Inferior parietal cortex (tissue), 1 donor: ENCODE results near the gene ACOX2.

Source experiments
- DNase-seq: peaks from one replicate; pipeline ENCODE4 v3.0.0-alpha.2; 2016; ENCODE audit errors: extremely low spot score

ACOX2 gene

DNA sequence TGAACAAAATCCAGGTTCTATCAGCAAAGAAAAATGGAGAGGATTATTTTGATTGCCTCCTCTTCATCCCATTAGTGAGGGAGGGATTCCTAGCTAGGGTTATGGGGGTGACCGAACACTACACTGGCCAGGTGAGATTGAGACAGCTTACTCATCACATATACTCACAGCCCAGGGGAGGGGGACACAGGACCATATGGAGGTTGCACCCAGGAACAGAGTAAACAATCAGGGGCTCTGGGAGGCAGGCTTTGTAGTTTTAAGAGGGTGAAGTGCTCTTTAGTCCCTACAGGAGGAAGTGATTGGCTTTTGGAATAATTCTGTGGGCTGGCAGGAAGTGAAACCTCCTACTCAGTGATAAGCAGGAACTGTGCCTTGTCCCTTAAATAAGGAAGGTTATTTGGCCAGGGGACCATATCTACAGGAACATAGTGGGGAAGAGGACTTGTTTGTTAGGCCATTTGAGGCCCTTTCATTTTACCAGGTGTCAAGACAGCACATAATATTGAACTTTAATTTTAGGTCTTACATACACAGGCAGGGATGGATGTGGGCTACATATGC, 62.6 kb downstream of the ACOX2 start:
- no peak for DNase-seq

GRCh38 chr3:58473275-58473674, 63.7 kb downstream of the ACOX2 start:
- no peak for DNase-seq

- no peak for DNase-seq
These were observed 65.7 kb downstream of the ACOX2 start for GRCh38 chr3:58471025-58471887.

DNA sequence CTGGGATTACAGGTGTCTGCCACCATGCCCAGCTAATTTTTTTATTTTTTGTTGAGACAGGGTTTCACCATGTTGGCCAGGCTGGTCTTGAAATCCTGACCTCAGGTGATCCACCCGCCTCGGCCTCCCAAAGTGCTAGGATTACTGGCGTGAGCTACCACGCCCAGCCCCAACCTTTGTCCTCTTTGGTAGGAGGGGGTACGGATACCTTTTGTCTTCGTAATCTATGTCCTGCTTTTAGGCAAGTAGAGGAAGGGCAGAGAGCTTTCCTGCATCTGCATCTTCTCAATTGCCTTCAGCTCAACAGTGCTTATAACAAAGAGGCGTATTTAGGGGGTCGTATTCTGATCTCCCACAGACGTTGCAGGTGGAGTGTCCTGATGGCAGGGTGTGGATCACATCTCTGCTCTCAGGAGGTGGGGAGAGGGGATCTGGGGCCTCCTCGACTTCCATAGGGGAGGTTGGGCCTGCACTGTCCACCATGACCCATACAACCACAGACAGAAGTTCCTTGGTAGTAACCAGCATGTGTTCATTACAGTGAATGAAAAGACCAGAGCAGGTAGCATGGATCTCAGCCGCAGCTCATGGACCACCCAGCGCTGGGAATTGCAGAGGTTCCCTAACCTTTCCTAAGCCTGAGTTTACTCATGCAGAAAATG, 66.5 kb downstream of the ACOX2 start:
- no peak for DNase-seq

- no peak for DNase-seq
These were observed 67.9 kb downstream of the ACOX2 start for GRCh38 chr3:58469096-58469495.

DNA sequence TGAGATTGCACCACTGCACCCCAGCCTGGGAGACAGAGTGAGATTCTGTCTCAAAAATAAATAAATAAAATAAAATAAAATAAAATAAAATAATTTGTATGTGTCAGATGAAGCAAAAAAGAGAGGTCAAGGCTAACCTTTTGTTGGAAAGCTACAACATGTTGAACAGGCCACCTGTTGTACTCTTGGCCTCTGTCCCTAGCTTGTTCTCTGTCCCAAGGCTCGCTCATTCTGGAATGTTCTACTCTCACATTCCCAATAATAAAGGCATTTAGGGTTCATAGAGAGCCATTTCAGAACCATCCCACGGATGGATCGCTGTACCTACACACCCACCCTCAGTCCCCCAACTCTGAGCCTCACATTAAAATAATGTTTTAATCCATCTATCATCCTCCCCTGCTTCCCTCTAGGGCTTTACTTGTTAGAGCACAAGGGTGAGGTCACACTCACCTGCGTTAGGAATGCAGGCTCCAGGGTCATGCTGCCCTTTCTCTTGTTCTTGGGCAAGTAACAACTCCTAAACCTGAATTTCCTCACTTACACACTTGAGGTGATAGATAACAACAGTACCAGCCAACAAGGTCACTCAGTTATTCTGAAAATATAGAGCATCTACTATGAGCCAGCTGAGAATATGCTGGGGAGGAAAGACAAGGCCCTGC, 70.0 kb downstream of the ACOX2 start:
- DNase-seq = no peak

- no peak for DNase-seq
These were observed 72.1 kb downstream of the ACOX2 start for GRCh38 chr3:58464866-58465265.

GRCh38 chr3:58463942-58464271, 73.1 kb downstream of the ACOX2 start:
- peak; percentile 79 for DNase-seq

GRCh38 chr3:58463181-58463941, 73.6 kb downstream of the ACOX2 start:
- no peak for DNase-seq

GRCh38 chr3:58462829-58463180, 74.2 kb downstream of the ACOX2 start:
- no peak for DNase-seq

GRCh38 chr3:58459160-58459559, 77.8 kb downstream of the ACOX2 start:
- DNase-seq = no peak
